Left lobe of liver (tissue), 2 donors: ENCODE data around the gene EYA4. TPM values are rescaled to one million over a fixed set of nuclear protein-coding genes. Genes with fewer than 3 reads are reported as not detected.

Experiments used
- ATAC-seq: fragments of 200-7000 bp; cut with Tn5 transposase; one replicate; pipeline ENCODE4 v1.9.1; 2020; ENCODE audit warnings: mild to moderate bottlenecking, moderate library complexity
- DNase-seq: peaks from one replicate; pipeline ENCODE4 v3.0.0-alpha.2; 2020; ENCODE audit warnings: low spot score
- total RNA-seq: library from RNA; stranded (reverse); gene quantifications from one replicate; pipeline ENCODE4 v1.2.1, GENCODE V29; 2021
- donor health status: DM: no; HTN: no; CAD: no; lungs with moderate emphysema.
- donor health status: DM: no; HTN: yes; CAD: no.

EYA4 gene
- total RNA-seq = not detected

- peak; percentile 35 for ATAC-seq
- DNase-seq = no peak
Observed at GRCh38 chr6:133241086-133241900, at the start of gene EYA4. EYA4 (plus strand) TSS chr6:133241357; CDS start chr6:133274781, 33,424 bp downstream.

- no peak for DNase-seq
Observed at GRCh38 chr6:133193396-133193795, 47.8 kb upstream of the EYA4 start.

GRCh38 chr6:133198725-133199124 is 42.4 kb upstream of the EYA4 start:
- DNase-seq = no peak
- ATAC-seq = no peak

More at GRCh38 chr6:133193396-133193795, 47.8 kb upstream of the EYA4 start:
- ATAC-seq = no peak

- ATAC-seq = no peak
- no peak for DNase-seq
Observed at GRCh38 chr6:133201231-133201630, 39.9 kb upstream of the EYA4 start.

GRCh38 chr6:133202610-133203343 is 38.4 kb upstream of the EYA4 start:
- ATAC-seq = no peak
- DNase-seq = no peak

GRCh38 chr6:133203344-133203697 is 37.8 kb upstream of the EYA4 start:
- ATAC-seq (no peak), DNase-seq (no peak)

GRCh38 chr6:133205304-133205703 is 35.9 kb upstream of the EYA4 start:
- ATAC-seq (no peak), DNase-seq (no peak)

GRCh38 chr6:133206942-133207341 is 34.2 kb upstream of the EYA4 start:
- DNase-seq (no peak), ATAC-seq (no peak)

- ATAC-seq = no peak
- no peak for DNase-seq
Observed at GRCh38 chr6:133207754-133208153, 33.4 kb upstream of the EYA4 start.

- ATAC-seq = no peak
Observed at GRCh38 chr6:133208183-133208755, 32.9 kb upstream of the EYA4 start.

GRCh38 chr6:133214267-133214666 is 26.9 kb upstream of the EYA4 start:
- no peak for ATAC-seq
- no peak for DNase-seq

More at GRCh38 chr6:133208183-133208755, 32.9 kb upstream of the EYA4 start:
- DNase-seq = no peak

- ATAC-seq = no peak
- DNase-seq = no peak
Observed at GRCh38 chr6:133218852-133219251, 22.3 kb upstream of the EYA4 start.

GRCh38 chr6:133223452-133224029 is 17.6 kb upstream of the EYA4 start:
- ATAC-seq = no peak

GRCh38 chr6:133225560-133225959 is 15.6 kb upstream of the EYA4 start:
- DNase-seq (no peak), ATAC-seq (peak; percentile 80)

More at GRCh38 chr6:133223452-133224029, 17.6 kb upstream of the EYA4 start:
- no peak for DNase-seq

GRCh38 chr6:133227344-133227743 is 13.8 kb upstream of the EYA4 start:
- no peak for ATAC-seq
- DNase-seq = no peak

GRCh38 chr6:133230052-133230451 is 11.1 kb upstream of the EYA4 start:
- DNase-seq (no peak), ATAC-seq (no peak)

- DNase-seq (no peak), ATAC-seq (no peak)
Observed at GRCh38 chr6:133235221-133235620, 5.9 kb upstream of the EYA4 start.

- DNase-seq (no peak), ATAC-seq (no peak)
Observed at GRCh38 chr6:133236932-133237331, 4.2 kb upstream of the EYA4 start.

- DNase-seq = no peak
- ATAC-seq = peak; percentile 26
Observed at GRCh38 chr6:133240511-133241085, 559 bp upstream of the EYA4 start.

- DNase-seq = no peak
- no peak for ATAC-seq
Observed at GRCh38 chr6:133241901-133242636, 912 bp downstream of the EYA4 start.
